Mesenchymal stem cell (in vitro differentiated cells and primary cell): Measurements from ENCODE around the gene TROAP.

Experiments used
- DNase-seq: peaks from one replicate; pipeline ENCODE4 v3.0.0-alpha.2; 2013
- H2AFZ ChIP-seq: one replicate; pipeline ENCODE4 v1.6.1; 2013; ENCODE audit warnings: low read depth, mild to moderate bottlenecking, control low read depth, inconsistent platforms, low read length, moderate library complexity
- H2AK5ac ChIP-seq: 2 replicates; pipeline ENCODE4 v1.6.1; 2013; ENCODE audit warnings: low read length, moderate library complexity, mild to moderate bottlenecking, inconsistent platforms; ENCODE audit not compliant: severe bottlenecking
- H2BK120ac ChIP-seq: one replicate; pipeline ENCODE4 v1.6.1; 2013; ENCODE audit warnings: low read depth, mild to moderate bottlenecking, inconsistent platforms, low read length, moderate library complexity
- H2BK12ac ChIP-seq, 2 experiments: one replicate each; pipeline ENCODE4 v1.6.1; 2013; ENCODE audit warnings: inconsistent platforms in 2 of 2, low read length in 2 of 2, mild to moderate bottlenecking in 2 of 2, moderate library complexity in 2 of 2, control low read depth in 1 of 2
- H2BK15ac ChIP-seq: one replicate; pipeline ENCODE4 v1.6.1; 2013; ENCODE audit warnings: mild to moderate bottlenecking, low read depth, inconsistent platforms; ENCODE audit not compliant: poor library complexity, severe bottlenecking
- H2BK5ac ChIP-seq: 2 replicates; pipeline ENCODE4 v1.6.1; 2013; ENCODE audit warnings: low read depth, mild to moderate bottlenecking, low read length, control low read depth, inconsistent platforms; ENCODE audit not compliant: poor library complexity, severe bottlenecking
- H3K14ac ChIP-seq, 2 experiments: one replicate each; pipeline ENCODE4 v1.6.1; 2013; ENCODE audit warnings: inconsistent platforms in 2 of 2, low read length in 2 of 2, control low read depth in 1 of 2, mild to moderate bottlenecking in 1 of 2, moderate library complexity in 1 of 2
- H3K18ac ChIP-seq, 2 experiments: one replicate each; pipeline ENCODE4 v1.6.1; 2013; ENCODE audit warnings: inconsistent platforms in 2 of 2, low read length in 2 of 2, control low read depth in 1 of 2, low read depth in 1 of 2, mild to moderate bottlenecking in 1 of 2
- H3K23ac ChIP-seq, 2 experiments: one replicate each; pipeline ENCODE4 v1.6.1; 2013; ENCODE audit warnings: inconsistent platforms in 2 of 2, low read length in 2 of 2, mild to moderate bottlenecking in 2 of 2, moderate library complexity in 2 of 2, control low read depth in 1 of 2
- H3K27ac ChIP-seq: 2 replicates; pipeline ENCODE4 v1.5.1; 2013; ENCODE audit warnings: mild to moderate bottlenecking, moderate library complexity, low read length, control low read depth, inconsistent platforms; ENCODE audit not compliant: poor library complexity, severe bottlenecking
- H3K27me3 ChIP-seq, 2 experiments: 2 replicates each; pipeline versions ENCODE4 v1.6.1 to v1.7.0; 2013; ENCODE audit warnings: low read length in 2 of 2, mild to moderate bottlenecking in 2 of 2, moderate library complexity in 2 of 2, control low read depth in 1 of 2, inconsistent platforms in 1 of 2; ENCODE audit not compliant: control insufficient read depth in 1 of 2, insufficient read depth in 1 of 2
- H3K36me3 ChIP-seq, 2 experiments: 2 replicates each; pipeline versions ENCODE4 v1.6.1 to v1.7.0; 2013; ENCODE audit warnings: low read length in 2 of 2, control low read depth in 1 of 2, inconsistent platforms in 1 of 2, low read depth in 1 of 2, mild to moderate bottlenecking in 1 of 2; ENCODE audit not compliant: insufficient read depth in 2 of 2, control insufficient read depth in 1 of 2
- H3K4ac ChIP-seq, 2 experiments: one replicate each; pipeline ENCODE4 v1.6.1; 2013; ENCODE audit warnings: inconsistent platforms in 2 of 2, low read length in 2 of 2, mild to moderate bottlenecking in 2 of 2, moderate library complexity in 2 of 2, control low read depth in 1 of 2, low read depth in 1 of 2
- H3K4me1 ChIP-seq: 2 replicates; pipeline ENCODE4 v1.6.1; 2013; ENCODE audit warnings: low read depth, low read length, control low read depth; ENCODE audit not compliant: control insufficient read depth, insufficient read depth
- H3K4me2 ChIP-seq: 2 replicates; pipeline ENCODE4 v1.6.1; 2013; ENCODE audit warnings: low read length, mild to moderate bottlenecking, inconsistent platforms; ENCODE audit not compliant: poor library complexity, severe bottlenecking
- H3K4me3 ChIP-seq, 2 experiments: 2 replicates each; pipeline versions ENCODE4 v1.5.1 to v1.7.0; 2013; ENCODE audit warnings: low read length in 2 of 2, mild to moderate bottlenecking in 2 of 2, control low read depth in 1 of 2, low read depth in 1 of 2; ENCODE audit not compliant: insufficient read depth in 1 of 2
- H3K79me1 ChIP-seq: replicated peaks from 2 replicates; pipeline ENCODE4 v1.6.1; 2013; ENCODE audit warnings: mild to moderate bottlenecking, control low read depth, low read length, inconsistent platforms; ENCODE audit not compliant: poor library complexity, severe bottlenecking
- H3K9ac ChIP-seq: 2 replicates; pipeline ENCODE4 v1.7.0; 2013; ENCODE audit warnings: mild to moderate bottlenecking, low read length, moderate library complexity
- H3K9me3 ChIP-seq: 2 replicates; pipeline ENCODE4 v1.7.0; 2013; ENCODE audit warnings: mild to moderate bottlenecking, low read length; ENCODE audit not compliant: control insufficient read depth
- H4K8ac ChIP-seq: one replicate; pipeline ENCODE4 v1.6.1; 2013; ENCODE audit warnings: inconsistent platforms, mild to moderate bottlenecking, low read length, moderate library complexity
- H4K91ac ChIP-seq: one replicate; pipeline ENCODE4 v1.6.1; 2013; ENCODE audit warnings: mild to moderate bottlenecking, low read length, inconsistent platforms
- WGBS: methylation state at CpG from one replicate; pipeline ENCODE4 v1.1.7; 2013; ENCODE audit warnings: mixed read lengths; 5-methylcytosine and 5-hydroxymethylcytosine counted together

Gene TROAP

DNA sequence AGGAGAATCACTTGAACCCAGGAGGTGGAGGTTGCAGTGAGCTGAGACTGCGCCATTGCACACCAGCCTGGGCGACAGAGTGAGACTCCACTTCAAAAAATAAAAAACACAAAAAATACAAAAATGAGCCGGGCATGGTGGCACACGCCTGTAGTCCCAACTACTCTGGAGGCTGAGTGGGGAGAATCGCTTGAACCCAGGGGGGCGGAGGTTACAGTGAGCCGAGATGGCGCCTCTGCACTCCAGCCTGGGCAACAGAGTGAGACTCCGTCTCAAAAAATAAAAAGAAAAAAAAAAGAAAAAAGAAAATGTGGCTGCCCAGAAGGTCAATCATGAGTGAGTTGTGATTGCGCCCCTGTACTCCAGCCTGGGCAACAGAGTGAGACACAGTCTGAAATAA, 32.9 kb downstream of the TROAP start:
- Histone ChIP-seq H3K4me2 (no peak overlapping the region), H3K4ac (no peak overlapping the region), H2BK12ac (no peak overlapping the region), H4K91ac (no peak overlapping the region), H2BK5ac (no peak overlapping the region), H3K36me3 (no peaks in the 10 kb centered on the region), H3K9ac (no peak overlapping the region), H3K23ac (no peak overlapping the region), H3K4me1 (no peaks in the 10 kb centered on the region), H2BK120ac (no peak overlapping the region), H4K8ac (no peak overlapping the region), H3K27ac (no peak overlapping the region), H2AK5ac (no peak overlapping the region), H3K4me3 (no peak overlapping the region), H2BK15ac (no peak overlapping the region), H3K79me1 (no peaks in the 10 kb centered on the region), H3K9me3 (no peaks in the 10 kb centered on the region), H3K14ac (no peak overlapping the region), H3K27me3 (peaks cover 0 to 16% of the 10 kb centered on the region in 2 experiments), H2AFZ (no peak overlapping the region), H3K18ac (no peak overlapping the region)
- 96% methylated on average over 8 of the region's 10 CpGs for WGBS
- no peak for DNase-seq

DNA sequence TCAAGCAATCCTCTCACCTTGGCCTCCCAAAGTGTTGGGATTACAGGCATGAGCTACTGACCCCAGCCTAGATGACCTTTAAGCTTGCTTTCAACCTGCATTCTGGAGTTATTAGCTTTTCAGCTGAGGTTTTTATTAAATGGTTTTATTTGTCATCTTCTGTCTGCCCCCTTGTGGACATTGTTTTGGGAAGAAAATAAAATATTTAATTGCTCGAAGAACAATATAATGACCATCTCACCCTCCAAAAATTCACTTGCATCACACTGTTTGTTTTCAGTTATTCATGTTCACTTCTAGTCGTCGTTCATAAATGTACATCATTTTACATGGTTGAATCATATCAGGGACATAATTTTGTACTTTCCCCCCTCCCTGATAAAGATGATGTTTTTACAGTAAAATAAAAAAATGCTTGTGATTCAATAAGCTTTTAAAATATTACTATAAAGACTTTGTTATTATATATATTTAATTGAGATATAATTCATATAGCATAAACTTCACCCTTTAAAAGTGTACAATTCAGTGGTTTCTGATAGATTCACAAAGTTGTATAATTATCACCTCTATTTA, 34.1 kb downstream of the TROAP start:
- H3K4me1 ChIP-seq = no peaks in the 10 kb centered on the region
- no peak overlapping the region for H2BK15ac ChIP-seq
- H2AK5ac ChIP-seq = no peak overlapping the region
- no peak overlapping the region for H2BK5ac ChIP-seq
- no peak overlapping the region for H3K14ac ChIP-seq
- no peak overlapping the region for H3K4me2 ChIP-seq
- peak overlapping the region; percentile 81 for H3K9ac ChIP-seq
- H3K79me1 ChIP-seq = no peaks in the 10 kb centered on the region
- no peak overlapping the region for H4K91ac ChIP-seq
- H3K36me3 ChIP-seq = no peaks in the 10 kb centered on the region
- H3K18ac ChIP-seq = no peak overlapping the region
- H3K27ac ChIP-seq = no peak overlapping the region
- peak; percentile 60 for DNase-seq
- H3K9me3 ChIP-seq = no peaks in the 10 kb centered on the region
- no peak overlapping the region for H3K4ac ChIP-seq
- peaks cover 0 to 12% of the 10 kb centered on the region in 2 experiments for H3K27me3 ChIP-seq
- no peak overlapping the region for H2BK12ac ChIP-seq
- no peak overlapping the region for H3K4me3 ChIP-seq
- H3K23ac ChIP-seq = no peak overlapping the region
- no peak overlapping the region for H4K8ac ChIP-seq
- 14% methylated on average over 2 of the region's 3 CpGs for WGBS
- no peak overlapping the region for H2BK120ac ChIP-seq
- H2AFZ ChIP-seq = no peak overlapping the region

DNA sequence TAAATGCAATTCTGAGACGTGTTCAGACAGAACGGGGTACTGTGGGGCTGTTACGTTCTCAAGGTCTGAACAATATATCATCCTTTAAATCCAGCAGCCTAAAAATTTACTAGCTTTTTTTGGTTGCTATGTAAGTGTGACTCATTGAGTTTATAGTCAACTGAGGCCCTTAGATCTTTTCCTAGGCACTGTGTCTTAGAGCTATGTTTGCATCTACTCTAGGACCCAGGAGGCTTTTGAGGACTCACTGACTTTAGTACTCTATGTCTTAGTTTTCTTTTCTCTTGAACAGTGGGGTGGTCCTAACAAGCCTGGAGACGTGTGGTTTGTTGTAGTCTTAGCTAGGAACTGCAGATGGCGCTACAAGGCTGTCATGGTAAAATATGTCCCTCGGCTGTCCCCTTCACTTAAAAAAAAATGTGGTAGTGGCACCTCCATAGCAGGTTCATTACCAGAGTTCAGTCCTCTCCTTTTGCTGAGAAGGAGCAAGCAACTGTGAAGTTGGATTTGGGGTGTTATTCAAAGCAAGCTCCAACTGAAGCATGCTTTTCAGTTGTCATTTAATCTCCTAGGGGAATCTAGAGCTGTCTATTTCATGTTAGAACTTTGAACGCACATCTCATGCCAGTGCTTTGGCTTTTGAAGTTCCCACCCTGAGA, 35.6 kb downstream of the TROAP start:
- H2BK12ac ChIP-seq = no peak overlapping the region
- H2AFZ ChIP-seq = no peak overlapping the region
- H3K27me3 ChIP-seq = peaks cover 0 to 5% of the 10 kb centered on the region in 2 experiments
- no peak overlapping the region for H2BK15ac ChIP-seq
- H3K4me3 ChIP-seq = no peak overlapping the region
- H4K8ac ChIP-seq = no peak overlapping the region
- H3K4me2 ChIP-seq = peak overlapping the region; percentile 34
- no peak overlapping the region for H3K27ac ChIP-seq
- peak overlapping the region; percentile 81 for H3K9ac ChIP-seq
- no peaks in the 10 kb centered on the region for H3K79me1 ChIP-seq
- peak; percentile 77 for DNase-seq
- no peak overlapping the region for H2BK5ac ChIP-seq
- WGBS = 23% methylated on average over 4 of the region's 7 CpGs
- no peaks in the 10 kb centered on the region for H3K36me3 ChIP-seq
- no peak overlapping the region for H3K4ac ChIP-seq
- no peak overlapping the region for H3K18ac ChIP-seq
- no peaks in the 10 kb centered on the region for H3K9me3 ChIP-seq
- no peak overlapping the region for H3K14ac ChIP-seq
- no peak overlapping the region for H4K91ac ChIP-seq
- no peaks in the 10 kb centered on the region for H3K4me1 ChIP-seq
- H2AK5ac ChIP-seq = no peak overlapping the region
- H2BK120ac ChIP-seq = no peak overlapping the region
- H3K23ac ChIP-seq = no peak overlapping the region

DNA sequence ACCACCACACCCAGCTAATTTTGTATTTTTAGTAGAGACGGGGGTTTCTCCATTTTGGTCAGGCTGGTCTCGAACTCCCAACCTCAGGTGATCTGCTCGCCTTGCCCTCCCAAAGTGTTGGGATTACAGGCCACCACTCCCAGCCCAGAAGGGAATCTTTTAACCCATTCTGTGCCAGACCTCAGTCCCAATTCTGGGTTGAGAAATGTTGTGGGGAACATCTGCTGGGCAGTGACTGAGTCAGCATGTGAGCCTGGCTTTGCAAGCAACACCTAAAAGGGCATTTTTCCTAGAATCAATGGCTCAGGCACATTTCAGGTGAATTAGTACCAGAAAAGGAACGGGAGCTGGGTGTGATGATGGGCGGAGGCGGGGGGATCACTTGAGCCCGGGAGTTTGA, 36.6 kb downstream of the TROAP start:
- Histone ChIP-seq H2AK5ac (no peak overlapping the region), H3K79me1 (no peaks in the 10 kb centered on the region), H4K91ac (no peak overlapping the region), H2BK120ac (no peak overlapping the region), H2AFZ (no peak overlapping the region), H2BK15ac (no peak overlapping the region), H3K23ac (no peak overlapping the region), H3K18ac (no peak overlapping the region), H3K9me3 (no peaks in the 10 kb centered on the region), H2BK12ac (no peak overlapping the region), H3K27me3 (no peaks in the 10 kb centered on the region), H2BK5ac (no peak overlapping the region), H3K4me1 (no peaks in the 10 kb centered on the region), H3K9ac (peak overlapping the region; percentile 41), H3K4me2 (no peak overlapping the region), H4K8ac (no peak overlapping the region), H3K4me3 (no peak overlapping the region), H3K4ac (no peak overlapping the region), H3K27ac (no peak overlapping the region), H3K14ac (no peak overlapping the region), H3K36me3 (no peaks in the 10 kb centered on the region)
- WGBS = 83% methylated on average over 4 of the region's 7 CpGs
- no peak for DNase-seq
